HCT116 (cell line): Measurements from ENCODE around the gene P4HB. TPM values are rescaled to one million over a fixed set of nuclear protein-coding genes. Genes with fewer than 3 reads are reported as not detected.

Experiments
- ATAC-seq: fragments of 200-7000 bp; cut with Tn5 transposase; 2 replicates; pipeline ENCODE4 v1.9.1; 2020; ENCODE audit warnings: mild to moderate bottlenecking, moderate library complexity
- BruUV-seq: library from RNA; stranded (reverse); fragments of 400-500 nt; replicated peaks from 2 replicates; lab custom pipeline; 2021; lab: Mats Ljungman, UMichigan
- CTCF ChIA-PET: fragments of 300-600 bp; sonication (Branson Sonifier 250); formaldehyde crosslinking; loops from one replicate; lab custom pipeline; 2021; ENCODE audit warnings: antibody characterized with exemption; lab: Charles Lee
- POLR2A ChIA-PET: fragments of 300-600, 350-600 bp; sonication (Branson Sonifier 250); formaldehyde crosslinking; loops from one replicate; lab custom pipeline; 2021; ENCODE audit warnings: antibody characterized with exemption; lab: Charles Lee
- RAD21 ChIA-PET, 2 experiments: fragments of 300-600 bp; sonication (Branson Sonifier 250); formaldehyde crosslinking; loops; one replicate each; lab custom pipeline; 2023; ENCODE audit warnings: low total read pairs in 2 of 2; ENCODE audit not compliant: uncharacterized antibody in 2 of 2, unreplicated experiment in 2 of 2, low non-redundant PET in 1 of 2; lab: Charles Lee
- DNase-seq: peaks from one replicate; pipeline ENCODE4 v3.0.0-alpha.2; 2010; ENCODE audit warnings: low read depth, low spot score
- H2AFZ ChIP-seq: fragments of 200-600 bp; shearing (Covaris generic), sonication (generic); 2 replicates; pipeline ENCODE4 v1.6.1; 2017; ENCODE audit warnings: low read depth, mixed run types, mixed read lengths, antibody characterized with exemption, low read length; ENCODE audit not compliant: poor library complexity, severe bottlenecking
- H3K27ac ChIP-seq: 2 replicates; pipeline ENCODE4 v1.5.1; 2012; ENCODE audit warnings: low read depth, low read length
- H3K27me3 ChIP-seq: fragments of 200-600 bp; sonication (generic); 2 replicates; pipeline ENCODE4 v1.6.1; 2016; ENCODE audit warnings: mixed run types, low read length, mixed read lengths; ENCODE audit not compliant: insufficient read depth
- H3K36me3 ChIP-seq, 2 experiments: fragments of 200-500 bp in 1 of 2; fragments of 200-600 bp in 1 of 2; sonication (Bioruptor generic) in 1 of 2; sonication (generic) in 1 of 2; 2 replicates each; pipeline versions ENCODE4 v1.5.1 to v1.6.1; 2014 to 2016; ENCODE audit warnings: low read length in 2 of 2, inconsistent platforms in 1 of 2, mixed read lengths in 1 of 2, mixed run types in 1 of 2; ENCODE audit not compliant: insufficient read depth in 2 of 2, control insufficient read depth in 1 of 2
- H3K4me1 ChIP-seq, 2 experiments: fragments of 200-600 bp in 1 of 2; sonication (generic) in 1 of 2; 2 replicates each; pipeline versions ENCODE4 v1.5.1 to v1.6.1; 2012 to 2017; ENCODE audit warnings: low read length in 2 of 2, inconsistent platforms in 1 of 2, mild to moderate bottlenecking in 1 of 2, mixed read lengths in 1 of 2, mixed run types in 1 of 2, moderate library complexity in 1 of 2; ENCODE audit not compliant: insufficient read depth in 2 of 2, control insufficient read depth in 1 of 2
- H3K4me2 ChIP-seq: fragments of 200-600 bp; sonication (generic); 2 replicates; pipeline ENCODE4 v1.6.1; 2017; ENCODE audit warnings: mixed run types, low read length, mixed read lengths
- H3K4me3 ChIP-seq, 2 experiments: fragments of 200-600 bp in 1 of 2; sonication (generic) in 1 of 2; replicated peaks in 1 of 2; 2 replicates each; pipeline ENCODE4 v1.5.1; 2011 to 2016; ENCODE audit warnings: low read length in 2 of 2, control low read depth in 1 of 2, low read depth in 1 of 2, mild to moderate bottlenecking in 1 of 2, mixed read lengths in 1 of 2, mixed run types in 1 of 2
- H3K79me2 ChIP-seq: fragments of 200-600 bp; sonication (generic); 2 replicates; pipeline ENCODE4 v1.6.1; 2017; ENCODE audit warnings: mild to moderate bottlenecking, mixed run types, low read length, moderate library complexity, mixed read lengths; ENCODE audit not compliant: insufficient read depth
- H3K9ac ChIP-seq: fragments of 200-600 bp; sonication (generic); 2 replicates; pipeline ENCODE4 v1.6.1; 2016; ENCODE audit warnings: low read length, mixed read lengths
- H3K9me2 ChIP-seq: fragments of 200-600 bp; sonication (generic), shearing (Covaris generic); 2 replicates; pipeline ENCODE4 v1.6.1; 2017; ENCODE audit warnings: mixed run types, mild to moderate bottlenecking, moderate library complexity; ENCODE audit not compliant: insufficient read depth
- H3K9me3 ChIP-seq, 2 experiments: fragments of 200-500 bp in 1 of 2; fragments of 200-600 bp in 1 of 2; sonication (Bioruptor generic) in 1 of 2; sonication (generic) in 1 of 2; 2 replicates each; pipeline ENCODE4 v1.6.1; 2014 to 2017; ENCODE audit warnings: low read length in 2 of 2, mixed read lengths in 2 of 2, inconsistent platforms in 1 of 2, low read depth in 1 of 2, mild to moderate bottlenecking in 1 of 2, mixed run types in 1 of 2, moderate library complexity in 1 of 2; ENCODE audit not compliant: control insufficient read depth in 1 of 2, insufficient read depth in 1 of 2
- H4K20me1 ChIP-seq: fragments of 200-600 bp; sonication (generic), shearing (Covaris generic); 2 replicates; pipeline ENCODE4 v1.6.1; 2017; ENCODE audit warnings: mixed run types, mild to moderate bottlenecking, moderate library complexity; ENCODE audit not compliant: insufficient read depth
- ATF3 ChIP-seq: IDR thresholded peaks from 2 replicates; pipeline ENCODE4 v1.6.1; 2012
- CBX3 ChIP-seq: IDR thresholded peaks from 2 replicates; pipeline ENCODE4 v1.6.1; 2012; ENCODE audit warnings: low read depth
- EGR1 ChIP-seq: IDR thresholded peaks from 2 replicates; pipeline ENCODE4 v1.6.1; 2012; ENCODE audit warnings: low read depth
- FOSL1 ChIP-seq: IDR thresholded peaks from 2 replicates; pipeline ENCODE4 v1.6.1; 2012; ENCODE audit warnings: low read depth
- MAX ChIP-seq: IDR thresholded peaks from 2 replicates; pipeline ENCODE4 v1.6.1; 2012
- POLR2AphosphoS5 ChIP-seq: IDR thresholded peaks from 2 replicates; pipeline ENCODE4 v1.6.1; 2011; ENCODE audit warnings: mild to moderate bottlenecking, low read depth, low read length, moderate library complexity
- RAD21 ChIP-seq: IDR thresholded peaks from 2 replicates; pipeline ENCODE4 v1.6.1; 2012; ENCODE audit warnings: low read depth, mild to moderate bottlenecking
- SIN3A ChIP-seq: IDR thresholded peaks from 2 replicates; pipeline ENCODE4 v1.6.1; 2012; ENCODE audit warnings: low read depth
- YY1 ChIP-seq: IDR thresholded peaks from 2 replicates; pipeline ENCODE4 v1.6.1; 2011; ENCODE audit warnings: low read length, low read depth, moderate library complexity, mild to moderate bottlenecking; ENCODE audit not compliant: insufficient replicate concordance; ENCODE audit errors: extremely low read depth
- ZFX ChIP-seq: fragments of 450-650 bp; IDR thresholded peaks from 2 replicates; pipeline ENCODE4 v1.6.1; 2017
- intact Hi-C: fragments of 100-400 bp; cut with micrococcal nuclease; formaldehyde crosslinking; loops from 2 replicates; pipeline ENCODE4 v1.10.0; 2022
- total RNA-seq: library from RNA; stranded (reverse); gene quantifications from one replicate; pipeline ENCODE4 v1.2.1, GENCODE V29; 2021; ENCODE audit not compliant: unreplicated experiment

P4HB gene
- total RNA-seq, 1 experiment from 2014 or later: 1,043 TPM

DNA sequence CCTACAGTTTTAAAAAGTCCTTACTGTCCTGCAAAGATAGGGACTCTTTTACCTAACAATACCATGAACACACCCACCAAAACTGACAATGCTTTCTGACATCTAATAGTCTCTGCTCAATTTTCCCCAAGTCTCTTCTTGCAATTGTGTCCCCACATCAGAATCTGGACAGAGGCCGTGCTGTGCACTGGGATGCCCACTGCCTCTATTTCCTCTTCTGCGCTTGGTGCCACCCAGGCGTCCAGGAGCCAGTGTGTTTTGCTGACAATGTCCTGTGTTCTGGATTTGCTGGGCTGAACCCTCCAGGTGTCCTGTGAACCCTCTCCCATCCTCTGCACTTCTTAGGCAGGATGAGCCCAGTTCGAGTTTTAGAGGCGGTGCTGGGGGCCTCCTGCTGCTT lies 17.2 kb upstream of the P4HB start (continued):
- TF ChIP-seq ATF3 (no peak), CBX3 (no peak), FOSL1 (no peak), SIN3A (no peak), MAX (no peak), EGR1 (no peak)

DNA sequence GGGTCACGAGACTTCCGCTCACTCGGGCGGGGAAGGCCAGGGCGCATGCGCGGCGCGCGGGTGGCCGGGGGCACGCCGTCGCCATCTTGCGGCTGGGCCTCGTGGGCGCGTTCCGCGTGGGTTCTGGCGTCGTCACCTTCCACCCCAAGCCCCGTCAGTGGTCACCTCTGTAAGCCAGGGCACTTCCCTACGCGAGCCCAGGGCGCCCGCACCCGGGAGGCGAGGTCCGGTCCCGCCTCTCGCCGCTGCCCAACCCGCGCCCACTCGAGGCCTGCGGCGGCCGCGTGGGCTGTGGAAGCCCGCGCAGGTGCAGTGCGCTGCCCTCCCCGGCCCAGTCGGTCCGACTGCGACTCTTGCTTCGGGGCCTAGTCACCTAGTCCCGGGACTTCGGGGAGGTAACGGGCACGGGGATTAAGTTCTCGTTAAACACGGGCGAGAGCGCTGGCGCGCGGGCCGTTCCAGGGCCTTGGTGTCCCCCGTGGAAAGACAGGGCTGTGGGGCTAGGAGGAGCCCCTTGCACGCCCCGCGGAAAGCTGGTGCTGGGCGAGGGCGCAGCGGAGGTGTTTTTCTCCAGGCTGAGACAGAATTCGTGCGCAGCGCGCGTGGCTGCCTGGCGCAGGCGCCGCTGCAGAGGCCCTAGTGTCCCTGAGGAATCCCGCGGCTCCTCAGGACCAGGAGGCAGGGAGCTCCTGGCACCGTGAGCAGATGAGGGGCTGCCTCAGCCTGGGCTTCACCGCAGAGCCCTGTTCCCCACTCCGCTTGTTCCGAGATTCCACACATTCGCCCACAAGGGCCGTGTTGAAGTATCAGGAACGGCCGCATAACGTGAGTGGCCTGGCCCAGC lies 11.3 kb upstream of the P4HB start:
- H3K36me3 ChIP-seq: peaks cover 2 to 11% of the 10 kb centered on the region in 2 experiments; a peak in 2 of 4 replicates
- no peak overlapping the region for H2AFZ ChIP-seq
- no peaks in the 10 kb centered on the region for H3K9me3 ChIP-seq
- H3K27ac ChIP-seq: peak overlapping the region; percentile 99
- H3K4me2 ChIP-seq: peak overlapping the region; percentile 93
- H3K27me3 ChIP-seq: no peaks in the 10 kb centered on the region
- ChIA-PET POLR2A (interaction anchor here (1.0 to 1.2 kb wide), 3 partner anchors 11 to 146 kb away, joined by 3 to 6 read pairs (median 3); partner anchors contain the start of genes ANAPC11 and P4HB), RAD21 (no interaction called here), CTCF (interaction anchor here (0.7 to 2.7 kb wide), 3 partner anchors 21 to 150 kb away, joined by 3 to 27 read pairs (median 3); partner anchors contain the start of genes CENPX and LRRC45)
- H4K20me1 ChIP-seq: no peaks in the 10 kb centered on the region
- H3K4me1 ChIP-seq: peaks cover 32 to 67% of the 10 kb centered on the region in 2 experiments
- peak overlapping the region; percentile 71 to 87 for H3K4me3 ChIP-seq
- peak; percentile 0 for ATAC-seq
- DNase-seq: peak; percentile 80
- H3K9me2 ChIP-seq: no peaks in the 10 kb centered on the region
- intact Hi-C loops: loop anchor here (5.0 kb wide), 1 partner anchor 56 kb away; the partner anchor contains the start of gene MAFG
- TF ChIP-seq YY1 (peak; percentile 95), ZFX (peak; percentile 99), POLR2AphosphoS5 (peak; percentile 61; the same call in 1 of the 2 replicates), RAD21 (no peak)
- TSS peak; percentile 55 for BruUV-seq
- peaks cover 38% of the 10 kb centered on the region for H3K79me2 ChIP-seq
- peak overlapping the region; percentile 99 for H3K9ac ChIP-seq
